NCI-H2196 (cell line): ENCODE data around the gene PUM2.
"Not testable (repeated sequence)": the region's sequence is repeated elsewhere in the genome, so short reads cannot be mapped to it uniquely, and the experiment has no call there.

Experiments used
- DNase-seq: peaks from one replicate; lab custom pipeline; 2025; ENCODE audit not compliant: unreplicated experiment; lab: John Stamatoyannopoulos, UW

Gene PUM2

GRCh38 chr2:20350753-20351554, at the start of gene PUM2:
Gene PUM2, minus strand, starts transcription at chr2:20350844. Its CDS starts 23,484 bp downstream, at chr2:20327360.
- DNase-seq, result peak; percentile 99

DNA sequence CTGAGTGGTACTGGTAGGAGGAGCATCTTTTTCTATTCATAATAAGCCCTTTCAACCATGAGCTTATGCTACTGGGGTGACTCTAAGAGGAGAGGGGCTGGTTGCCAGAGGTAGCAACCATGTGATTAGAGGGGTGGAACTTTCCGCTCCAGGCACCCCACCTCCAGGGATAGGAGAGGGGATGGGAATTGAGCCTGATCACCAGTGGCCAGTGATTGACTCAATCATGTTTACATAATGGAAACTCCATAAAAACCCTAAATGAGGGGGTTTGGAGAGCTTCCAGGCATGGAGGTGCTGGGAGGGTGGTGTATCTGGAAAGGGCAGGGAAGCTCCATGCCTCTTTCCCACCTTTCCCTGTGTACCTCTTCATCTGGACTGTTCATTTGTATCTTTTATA, 49.7 kb upstream of the PUM2 start:
- no peak for DNase-seq

DNA sequence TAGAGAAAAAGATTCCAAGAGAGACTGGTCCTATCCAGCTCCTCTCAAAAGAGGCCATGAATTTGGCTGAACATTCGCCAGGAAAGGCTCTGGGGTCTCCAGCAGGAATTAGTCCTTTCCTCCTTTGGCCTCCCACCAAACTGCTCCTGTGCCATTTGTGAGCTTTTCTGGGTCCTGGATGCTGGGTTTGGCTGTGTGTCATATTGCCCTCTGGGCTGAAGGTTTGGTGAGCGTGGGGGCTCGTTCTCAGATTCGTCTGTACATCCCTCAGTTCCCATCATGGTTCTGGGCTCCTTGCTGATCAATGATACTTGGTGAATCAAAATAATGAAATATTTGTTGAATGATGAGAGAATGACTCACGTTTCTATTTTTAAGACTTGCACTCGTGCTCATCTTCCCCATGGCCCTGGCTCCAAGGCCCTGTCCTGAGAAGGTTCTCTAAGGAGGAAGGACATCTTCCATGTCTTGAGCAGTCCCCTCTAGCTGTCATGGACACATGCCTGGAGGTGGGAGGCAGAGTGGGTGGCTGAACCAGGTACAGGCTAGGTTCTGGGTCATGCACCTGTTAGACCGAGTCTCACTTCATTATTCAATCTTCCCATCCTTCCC, 48.4 kb upstream of the PUM2 start:
- no peak for DNase-seq

DNA sequence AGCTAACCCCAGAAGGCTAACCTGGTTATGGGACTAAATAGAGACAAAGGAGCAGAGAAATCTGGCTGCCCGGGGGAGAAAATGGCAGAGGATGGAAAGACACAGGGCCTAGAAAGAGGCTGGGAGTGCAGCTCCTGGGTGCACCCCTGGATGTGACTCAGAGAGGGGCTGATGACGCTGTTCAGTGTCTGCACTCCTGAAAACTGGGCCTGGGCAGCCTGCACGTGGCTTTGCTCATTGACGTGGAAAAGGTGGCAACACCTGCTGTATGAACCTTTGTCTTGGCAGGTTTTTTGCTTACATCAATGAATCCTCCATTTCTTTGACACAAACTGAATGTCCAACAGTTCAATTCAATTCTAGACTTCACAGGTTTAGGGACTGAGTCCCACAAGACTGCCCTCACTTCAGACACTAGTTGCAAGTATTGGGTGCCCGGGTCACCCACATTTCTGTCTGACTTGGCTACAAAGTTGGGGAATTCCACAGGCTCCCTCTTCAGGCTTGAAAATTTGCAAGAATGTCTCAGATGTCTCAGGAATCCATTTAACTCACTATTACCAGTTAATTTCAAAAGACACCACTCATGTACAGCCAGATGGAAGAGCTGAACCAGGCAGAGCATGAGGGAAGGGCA, 47.3 kb upstream of the PUM2 start:
- DNase-seq, result no peak

- DNase-seq, result no peak
These were observed 45.8 kb upstream of the PUM2 start for GRCh38 chr2:20396356-20397000.

GRCh38 chr2:20393986-20394385, 43.3 kb upstream of the PUM2 start:
- no peak for DNase-seq

- peak; percentile 19 for DNase-seq
These were observed 41.5 kb upstream of the PUM2 start for GRCh38 chr2:20391951-20392699.

- DNase-seq, result no peak
These were observed 40.0 kb upstream of the PUM2 start for GRCh38 chr2:20390524-20391123.

DNA sequence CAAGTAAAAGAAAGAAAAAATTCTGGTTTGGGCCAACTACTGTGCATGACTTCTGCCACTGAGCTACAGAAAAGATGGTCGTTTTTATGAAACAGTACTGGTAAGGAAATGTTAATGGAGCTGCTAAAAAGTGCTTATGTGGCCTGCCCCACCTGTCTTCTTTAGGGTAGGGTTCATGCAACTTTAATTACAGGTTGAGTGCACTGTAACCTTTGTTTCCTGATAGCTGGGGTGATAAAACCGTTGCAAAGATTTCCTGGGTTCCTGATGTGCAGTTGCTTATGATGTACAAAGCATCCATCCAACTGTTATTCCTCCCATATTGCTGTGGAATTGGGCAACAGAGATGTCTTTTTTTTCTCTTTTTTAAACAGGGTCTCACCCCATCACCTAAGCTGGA, 34.3 kb upstream of the PUM2 start:
- DNase-seq, result no peak

- DNase-seq, result peak; percentile 4
These were observed 32.5 kb upstream of the PUM2 start for GRCh38 chr2:20382965-20383810.

DNA sequence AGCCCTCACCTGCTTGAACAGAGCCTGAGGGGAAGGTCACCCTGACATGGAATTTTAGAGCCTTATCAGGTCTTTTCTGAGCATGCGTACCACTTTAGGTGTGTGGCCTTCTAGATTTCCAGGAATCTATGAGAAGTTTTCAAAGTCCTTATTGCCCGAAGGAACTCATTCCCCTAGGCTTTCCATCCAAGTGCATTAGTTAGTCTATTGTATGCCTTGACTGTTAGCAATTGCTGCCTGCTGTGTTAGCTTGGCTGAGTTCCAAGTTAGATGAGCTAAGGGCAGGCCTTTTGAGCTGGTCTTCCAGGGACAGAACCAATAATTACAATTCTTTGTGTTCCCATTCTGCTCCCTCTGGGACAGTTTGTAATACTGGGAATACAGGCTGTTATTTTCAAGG, 30.8 kb upstream of the PUM2 start:
- peak; percentile 68 for DNase-seq

GRCh38 chr2:20378891-20379519, 28.4 kb upstream of the PUM2 start:
- peak; percentile 69 for DNase-seq

DNA sequence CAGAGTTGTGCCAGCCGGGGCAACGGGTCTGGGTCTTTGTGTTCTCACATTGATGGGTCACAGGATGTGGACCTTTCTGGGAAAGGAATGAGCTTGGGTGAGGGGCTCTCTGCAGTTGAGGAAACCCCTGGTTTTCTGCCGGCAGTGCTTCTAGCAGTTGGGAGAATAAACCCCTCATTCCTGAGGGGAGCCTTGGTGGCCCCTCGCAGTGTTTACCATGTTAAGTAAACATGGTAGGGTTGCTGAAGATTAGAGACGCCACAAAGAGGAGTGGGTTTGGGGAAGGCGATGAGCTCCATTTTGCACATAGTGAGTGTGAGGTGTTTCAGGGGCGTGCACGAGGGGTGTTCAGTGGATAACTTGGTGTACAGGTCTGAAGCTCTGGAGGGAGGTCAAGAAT, 27.7 kb upstream of the PUM2 start:
- DNase-seq, result no peak

- DNase-seq, result no peak
These were observed 27.1 kb upstream of the PUM2 start for GRCh38 chr2:20377741-20378140.

- DNase-seq, result not testable (repeated sequence)
These were observed 24.3 kb upstream of the PUM2 start for GRCh38 chr2:20374982-20375381.

GRCh38 chr2:20372896-20373640, 22.4 kb upstream of the PUM2 start:
- DNase-seq, result no peak

- no peak for DNase-seq
These were observed 20.8 kb upstream of the PUM2 start for GRCh38 chr2:20371323-20372025.

DNA sequence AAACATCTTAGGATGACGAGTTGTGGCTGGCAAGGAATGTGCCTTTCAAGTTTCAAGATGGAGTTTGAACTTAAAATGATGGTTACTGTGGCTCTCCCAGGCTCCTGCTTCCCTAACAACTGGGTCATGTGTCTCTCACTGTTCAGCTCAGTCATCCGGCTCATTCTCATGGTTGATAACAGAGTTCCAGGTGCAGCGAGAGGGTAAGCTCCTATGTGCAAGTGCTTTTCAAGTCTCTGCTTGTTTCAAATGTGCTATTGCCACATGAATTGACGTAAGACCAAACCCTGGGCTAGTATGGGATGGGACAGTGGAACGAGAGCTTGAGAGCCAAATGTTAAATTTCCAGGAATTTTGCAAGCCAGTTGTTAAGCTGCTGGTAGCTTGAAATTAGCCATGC, 19.5 kb upstream of the PUM2 start:
- no peak for DNase-seq
